ENCODE data around the gene GNG11.
"Not testable (repeated sequence)": the region's sequence is repeated elsewhere in the genome, so short reads cannot be mapped to it uniquely, and the experiment has no call there.

GNG11 gene

DNA sequence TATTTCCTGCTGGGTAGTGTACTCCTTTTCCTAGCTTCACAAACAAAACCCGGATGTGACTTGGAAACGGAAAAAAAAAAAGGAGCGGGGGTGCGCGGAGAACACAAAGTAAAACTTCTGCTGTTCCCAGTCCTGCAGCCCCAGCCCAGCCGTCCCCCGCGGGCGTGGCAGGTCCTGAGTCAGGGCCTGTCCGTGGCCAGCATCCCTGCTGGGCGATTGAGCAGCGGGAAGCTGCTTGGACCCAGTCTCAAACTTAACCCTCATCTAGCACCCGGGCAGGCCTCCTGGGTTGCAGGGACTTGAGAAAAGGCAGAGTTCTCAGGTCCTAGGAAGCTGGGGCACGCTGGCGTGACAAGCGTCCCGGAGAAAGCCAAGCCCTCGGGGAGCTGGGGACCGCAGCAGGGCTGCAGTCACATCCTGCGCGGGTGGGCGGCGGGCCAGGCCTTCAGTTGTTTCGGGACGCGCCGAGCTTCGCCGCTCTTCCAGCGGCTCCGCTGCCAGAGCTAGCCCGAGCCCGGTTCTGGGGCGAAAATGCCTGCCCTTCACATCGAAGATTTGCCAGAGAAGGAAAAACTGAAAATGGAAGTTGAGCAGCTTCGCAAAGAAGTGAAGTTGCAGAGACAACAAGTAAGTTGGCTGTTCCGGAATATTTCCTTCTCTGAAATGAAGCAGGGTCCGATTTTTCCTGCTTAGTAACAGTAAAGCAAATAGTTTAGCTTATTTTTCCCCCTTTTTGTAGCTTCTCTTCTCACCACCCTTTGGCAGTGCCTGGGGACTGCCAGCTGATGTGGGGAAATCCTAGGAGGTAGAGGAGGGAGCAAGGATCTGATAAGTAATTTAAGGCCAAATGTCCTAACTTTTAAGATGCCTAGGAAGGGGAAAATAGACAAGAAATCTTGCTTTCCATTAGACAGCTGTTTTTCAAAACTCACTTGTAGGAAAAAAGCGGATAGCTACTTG is at the start of gene GNG11:
GNG11 (plus strand) TSS at position 129 of the 960 bp plus-strand sequence; CDS start at position 532, 403 bp downstream.
- DNase-seq = peak; percentile 8

DNA sequence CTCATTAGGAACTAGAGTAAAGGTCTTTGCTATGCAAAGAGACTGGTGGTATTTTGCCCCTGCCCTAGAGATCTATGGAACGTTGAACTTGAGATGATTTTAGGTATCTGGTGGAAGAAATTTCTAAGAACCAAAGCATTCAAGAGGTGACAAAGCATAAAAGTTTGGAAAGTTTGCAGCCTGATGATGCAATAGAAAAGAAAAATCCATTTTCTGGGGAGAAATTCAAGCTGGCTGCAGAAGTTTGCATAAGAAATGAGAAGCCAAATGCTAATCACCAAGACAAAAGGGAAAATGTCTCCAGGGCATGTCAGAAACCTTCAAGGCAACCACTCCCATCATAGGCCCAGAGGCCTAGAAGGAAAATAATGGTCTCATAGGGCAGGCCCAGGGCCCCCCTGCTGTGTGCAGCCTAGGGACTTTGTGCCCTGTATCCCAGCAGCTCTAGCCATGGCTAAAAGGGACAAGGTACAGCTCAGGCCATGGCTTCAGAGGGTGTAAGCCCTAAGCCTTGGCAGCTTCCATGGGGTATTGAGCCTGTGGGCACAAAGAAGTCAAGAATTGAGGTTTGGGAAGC is 47.4 kb upstream of the GNG11 start:
- no peak for DNase-seq

GRCh38 chr7:93877742-93878141 is 43.8 kb upstream of the GNG11 start:
- no peak for DNase-seq

- DNase-seq = no peak
These were observed 42.2 kb upstream of the GNG11 start for GRCh38 chr7:93879356-93879755.

DNA sequence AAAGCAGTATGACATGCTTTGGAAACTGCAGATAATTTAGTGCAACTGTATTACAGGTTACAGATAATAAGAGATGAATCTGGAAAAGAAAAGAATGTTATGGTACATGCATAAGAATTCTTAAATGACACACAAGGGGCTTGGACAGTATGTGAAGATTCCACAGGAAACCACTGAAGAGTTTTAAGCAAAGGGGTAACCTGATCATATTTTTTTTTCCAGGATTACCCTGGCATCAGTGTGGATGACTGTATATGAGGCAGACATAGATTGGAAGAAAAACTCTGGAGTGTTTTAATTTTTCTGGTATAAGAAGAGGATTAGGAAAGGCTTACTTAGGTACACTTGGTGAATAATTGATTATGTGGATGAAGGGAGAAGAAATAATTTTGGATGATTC is 39.1 kb upstream of the GNG11 start:
- no peak for DNase-seq

DNA sequence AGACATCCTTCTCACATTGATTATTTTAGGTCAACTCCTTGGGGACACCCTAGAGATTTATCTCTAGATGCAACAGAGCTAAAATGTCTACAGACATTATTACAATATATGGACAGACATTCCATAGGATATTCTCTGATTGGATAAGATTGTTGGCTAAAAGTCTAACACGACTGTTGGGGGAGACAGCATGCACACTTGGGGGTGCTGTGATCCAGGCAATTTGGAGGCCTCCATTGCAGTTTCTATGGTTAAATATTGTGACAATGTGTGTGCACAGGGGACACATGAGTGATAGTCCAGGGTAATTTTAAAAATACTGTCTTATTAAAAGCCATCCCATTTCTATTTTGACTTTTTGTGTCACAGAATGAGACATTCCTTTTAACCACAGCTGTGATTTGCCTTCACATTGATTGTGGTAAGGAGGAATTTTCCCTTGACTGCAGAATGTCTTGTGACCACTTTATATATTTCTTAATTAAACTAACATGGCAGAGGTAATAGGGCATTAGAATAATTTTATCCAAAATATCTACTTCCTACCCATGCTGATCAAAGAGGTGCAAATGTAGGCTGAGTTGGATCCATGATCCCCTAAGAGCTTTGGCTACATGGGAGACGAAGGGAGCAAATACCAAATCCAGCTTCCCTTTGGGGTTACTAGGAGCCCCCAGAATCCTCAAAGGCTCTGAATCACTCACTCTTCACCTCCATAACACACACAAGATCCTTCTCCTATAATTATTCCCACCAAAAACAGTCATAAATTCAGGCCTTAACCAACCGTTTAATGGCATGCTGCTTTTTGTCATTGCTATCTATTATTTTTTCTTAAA is 38.2 kb upstream of the GNG11 start:
- DNase-seq = no peak

GRCh38 chr7:93883917-93884345 is 37.6 kb upstream of the GNG11 start:
- DNase-seq = no peak

DNA sequence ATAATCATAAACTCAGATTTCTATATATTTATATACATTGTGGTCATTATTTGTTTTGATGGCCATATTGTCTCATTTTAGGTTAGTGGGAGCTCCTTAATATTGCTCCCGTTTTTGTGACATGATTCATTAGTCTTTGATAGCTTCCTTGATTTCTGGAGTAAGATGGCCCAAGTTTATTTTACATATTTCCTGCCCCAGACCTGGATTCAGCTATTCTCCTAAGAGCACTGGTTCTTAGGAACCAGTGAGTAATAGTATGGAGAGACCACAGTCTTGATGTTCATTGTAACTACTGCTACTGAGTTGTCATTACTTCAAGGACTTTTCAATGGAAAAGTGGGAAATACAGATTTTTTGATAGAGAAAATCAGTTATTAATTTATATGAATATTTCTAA is 37.0 kb upstream of the GNG11 start:
- no peak for DNase-seq

GRCh38 chr7:93889261-93889660 is 32.3 kb upstream of the GNG11 start:
- no peak for DNase-seq

DNA sequence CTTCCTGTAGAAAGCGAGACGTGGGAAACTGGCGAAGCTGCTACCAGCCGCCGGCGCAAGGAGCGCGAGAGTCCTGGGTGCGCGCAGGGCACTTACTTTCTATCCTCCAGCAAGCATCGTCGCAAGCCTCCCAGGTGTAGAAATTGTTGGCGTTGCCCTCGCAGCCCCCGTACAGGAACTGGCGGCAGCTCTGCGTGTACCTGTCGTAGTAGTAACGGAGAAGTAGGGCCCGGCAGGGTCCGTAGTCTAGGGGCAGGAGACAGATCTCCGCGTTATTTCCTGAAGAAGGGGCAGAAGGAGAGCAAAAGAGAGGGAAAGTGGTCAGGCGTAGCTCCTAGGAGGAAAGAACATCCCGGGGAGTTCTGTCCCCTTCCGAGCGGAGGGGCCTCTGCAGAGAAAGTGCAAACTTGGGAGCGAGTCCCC is 31.5 kb upstream of the GNG11 start:
- DNase-seq = no peak

- peak; percentile 6 for DNase-seq
These were observed 31.0 kb upstream of the GNG11 start, which contains the start of gene TFPI2 for GRCh38 chr7:93890464-93891068. TSS of gene TFPI2 (minus strand) at chr7:93890753. CDS start at chr7:93890678, 75 bp downstream.

- no peak for DNase-seq
These were observed 27.1 kb upstream of the GNG11 start for GRCh38 chr7:93894426-93894825.

DNA sequence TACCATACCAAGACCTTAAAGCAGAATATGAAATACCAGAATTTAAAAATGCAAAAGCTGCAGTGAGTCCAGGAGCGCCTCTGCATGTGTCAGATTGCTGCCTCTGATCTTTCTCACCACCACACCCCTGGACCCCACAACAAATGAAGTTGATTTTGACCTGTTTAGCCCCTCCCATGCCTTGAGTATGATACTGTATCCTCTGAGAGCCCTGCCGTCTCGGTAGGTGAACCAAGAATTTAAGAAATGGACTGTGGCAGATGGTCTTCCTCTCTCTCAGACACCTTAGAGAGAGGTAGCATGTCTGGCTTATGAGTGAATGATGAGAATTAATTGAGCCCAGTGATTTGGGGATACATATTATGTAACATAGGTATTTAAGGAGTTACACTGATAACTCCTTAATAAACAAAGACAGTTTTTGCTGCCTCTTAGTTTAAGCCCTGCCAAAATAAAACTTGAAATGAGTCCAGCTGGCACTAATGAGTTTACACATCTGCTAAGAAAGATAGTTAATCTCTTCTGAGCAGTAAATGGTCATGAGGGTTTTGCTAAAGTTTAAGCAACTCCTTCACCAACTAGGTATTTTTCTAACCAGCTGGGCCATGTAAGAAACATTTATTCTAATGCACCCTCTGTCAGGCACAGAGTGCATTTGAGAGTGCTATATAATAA is 26.4 kb upstream of the GNG11 start:
- no peak for DNase-seq

DNA sequence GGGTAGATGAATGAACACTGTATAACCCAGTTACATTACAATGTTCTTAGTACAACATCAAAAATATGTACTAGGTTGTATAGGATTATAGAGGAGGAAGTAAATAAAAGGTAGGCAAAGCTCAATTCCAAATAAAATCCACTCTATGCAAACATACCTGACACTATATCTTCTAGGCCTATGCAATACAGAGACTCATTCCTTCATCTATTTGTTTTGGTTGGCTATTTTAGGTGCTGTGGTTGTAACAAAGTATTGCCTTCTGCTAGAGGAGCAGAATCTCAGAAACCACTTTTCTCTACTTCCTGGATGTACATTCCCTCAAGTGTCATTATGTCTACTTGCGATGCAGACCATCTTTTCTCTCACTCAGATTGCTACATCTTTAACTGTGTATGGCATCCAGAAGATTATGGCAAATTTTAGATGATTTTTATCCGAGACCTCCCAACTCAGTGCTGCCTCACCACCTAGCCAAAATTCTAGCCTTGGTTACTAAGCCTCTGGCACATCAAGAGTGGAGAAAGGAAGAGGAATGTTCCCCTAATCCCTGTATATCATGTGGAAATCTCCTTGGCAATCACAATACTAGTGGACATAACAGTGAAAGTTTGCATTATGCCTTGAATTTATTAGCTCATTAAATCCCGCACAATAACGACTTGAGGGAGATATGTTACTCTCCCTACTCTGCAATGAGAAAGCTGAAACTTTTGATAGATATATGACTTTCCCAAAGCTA is 25.5 kb upstream of the GNG11 start:
- no peak for DNase-seq

DNA sequence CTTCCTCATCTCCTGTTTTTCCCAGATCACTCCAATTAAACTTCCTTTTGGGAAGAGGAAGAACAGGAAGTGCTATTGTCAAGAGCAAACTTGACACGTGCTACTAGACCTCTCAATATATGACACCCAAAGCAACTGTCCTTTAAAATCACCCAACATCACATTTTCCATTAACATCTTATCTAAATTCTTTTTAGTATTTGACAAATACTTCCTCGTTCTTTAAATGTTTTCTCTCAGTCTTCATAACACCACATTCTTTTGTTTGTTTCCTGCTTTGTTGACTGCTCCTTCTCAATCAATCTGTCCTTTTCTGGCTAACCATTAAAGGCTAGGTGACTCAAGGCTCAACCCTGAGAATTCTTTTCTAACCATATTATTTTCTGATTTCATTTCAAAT is 23.9 kb upstream of the GNG11 start:
- no peak for DNase-seq

DNA sequence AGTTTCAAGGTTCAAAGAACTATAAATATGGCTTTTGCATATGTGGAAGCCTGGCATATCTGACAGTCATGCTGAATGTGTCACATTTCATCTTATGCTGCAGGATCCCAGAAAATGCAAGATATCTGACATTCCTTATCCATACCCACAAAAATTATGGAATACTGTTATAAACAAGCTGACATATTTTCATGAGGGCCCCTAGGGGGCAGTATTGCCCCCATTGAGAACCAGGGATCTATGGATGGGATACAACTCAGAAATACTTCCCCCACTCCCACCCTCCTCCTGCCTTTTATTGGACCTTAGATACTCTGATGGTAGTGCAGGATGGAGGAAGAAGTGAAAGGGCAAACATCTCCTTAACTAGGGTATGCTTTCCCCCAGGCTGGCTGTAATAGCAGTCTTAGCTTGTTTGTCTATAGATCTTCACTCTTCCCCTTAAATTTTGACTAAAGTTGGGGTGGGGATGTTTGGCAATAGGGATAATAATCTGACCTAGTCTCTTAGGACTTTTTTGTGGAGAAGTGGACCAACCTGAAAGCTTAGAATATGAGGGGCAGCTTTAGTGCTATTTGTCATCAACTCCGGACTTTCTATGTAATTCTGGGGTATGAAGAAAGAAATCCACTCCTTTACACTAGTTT is 18.6 kb upstream of the GNG11 start:
- no peak for DNase-seq

DNA sequence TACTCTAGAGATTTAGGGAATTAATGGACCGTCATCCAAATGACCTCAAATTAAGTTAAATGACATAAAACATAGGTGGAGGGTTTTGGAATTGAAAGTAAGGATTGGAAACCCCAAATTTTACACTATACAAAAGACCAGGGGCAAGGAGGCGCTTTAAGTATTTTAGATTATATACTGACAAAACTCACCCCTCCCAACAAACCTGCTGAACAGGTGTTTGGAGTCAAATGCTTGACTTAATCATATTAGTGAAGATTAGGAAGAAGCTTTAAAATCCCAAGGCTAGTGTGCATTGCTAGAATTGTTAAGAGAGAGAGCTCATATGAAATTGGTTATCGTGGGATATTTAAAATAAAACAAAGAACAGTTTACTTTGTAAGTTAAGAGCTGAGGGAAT is 15.3 kb upstream of the GNG11 start, which contains the start of gene GNGT1:
GNGT1 (plus strand) TSS at position 301 of the 400 bp plus-strand sequence. CDS start 180 bp downstream, outside the sequence.
- no peak for DNase-seq

- DNase-seq = no peak
These were observed 11.2 kb upstream of the GNG11 start for GRCh38 chr7:93910076-93910994.

- DNase-seq = not testable (repeated sequence)
These were observed 10.3 kb upstream of the GNG11 start for GRCh38 chr7:93911242-93911641.

DNA sequence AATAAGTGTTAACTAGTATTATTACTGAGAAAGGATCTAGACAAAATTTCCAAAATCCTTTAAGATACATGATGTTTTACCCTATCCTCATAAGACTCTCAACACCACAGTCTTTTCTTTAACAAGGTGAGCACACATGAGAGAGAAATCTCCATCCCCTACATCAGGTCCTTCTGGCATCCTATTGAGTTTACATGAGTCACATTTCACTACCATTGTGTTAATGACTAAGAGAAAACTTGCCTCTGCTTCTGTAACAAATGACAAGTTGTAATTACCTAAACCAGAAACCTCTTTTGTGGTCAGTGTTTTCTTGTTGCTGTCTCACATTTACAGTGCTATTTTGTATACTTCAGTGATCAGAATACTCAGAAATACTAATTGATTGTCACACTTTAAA is 9.9 kb upstream of the GNG11 start:
- DNase-seq = not testable (repeated sequence)
